Activated T-cell treated with anti-CD3 and anti-CD28 coated beads, Interleukin-2, amount 50 U/mL, for 72 hours (primary cell): ENCODE results near the gene GIMAP5. TPM values are rescaled to one million over a fixed set of nuclear protein-coding genes. Genes with fewer than 3 reads are reported as not detected.
A peak's percentile ranks its signal among the peaks of the same experiment; 100 is the strongest.

ENCODE experiments used
- ATAC-seq, 2 donors: fragments of 150-1000 bp; cut with Tn5 transposase; replicated peaks in 1 of 2; 2 replicates each; pipeline ENCODE4 v1.10.0; 2021; ENCODE audit warnings: moderate library complexity in 2 of 2, mild to moderate bottlenecking in 1 of 2
- DNase-seq, 2 donors: peaks; one replicate each; pipeline ENCODE4 v3.0.0; 2021 to 2022; ENCODE audit warnings: mixed read lengths in 1 of 2
- H3K27ac Mint-ChIP-seq: one replicate; pipeline ENCODE4 v1.8.0; 2022; ENCODE audit warnings: mild to moderate bottlenecking, moderate library complexity, mixed read lengths
- H3K27me3 Mint-ChIP-seq: one replicate; pipeline ENCODE4 v1.8.0; 2022; ENCODE audit warnings: low read depth, mixed read lengths
- H3K36me3 Mint-ChIP-seq, 2 donors: one replicate each; pipeline ENCODE4 v1.8.0; 2022; ENCODE audit warnings: mixed read lengths in 2 of 2, mild to moderate bottlenecking in 1 of 2; ENCODE audit not compliant: insufficient read depth in 2 of 2
- H3K4me1 Mint-ChIP-seq: one replicate; pipeline ENCODE4 v1.8.0; 2022; ENCODE audit warnings: low read depth, mixed read lengths
- H3K4me3 Mint-ChIP-seq, 2 donors: one replicate each; pipeline ENCODE4 v1.8.0; 2022; ENCODE audit warnings: mild to moderate bottlenecking in 2 of 2, mixed read lengths in 2 of 2, moderate library complexity in 2 of 2
- H3K9me3 Mint-ChIP-seq, 2 donors: one replicate each; pipeline ENCODE4 v1.8.0; 2022; ENCODE audit warnings: mixed read lengths in 2 of 2
- total RNA-seq, 2 donors: library from RNA; stranded (reverse); gene quantifications; one replicate each; pipeline ENCODE4 v1.2.3, GENCODE V29; 2022

GIMAP5 gene
- 10 to 100 TPM; 43.5 to 50.5 TPM for total RNA-seq

GRCh38 chr7:150737265-150738055 is at the start of gene GIMAP5:
TSS of gene GIMAP5 (plus strand) at chr7:150737418. CDS start at chr7:150740885, 3,467 bp downstream.
- DNase-seq (peak; percentile 65 to 66), ATAC-seq (peak; percentile 52 to 55)
- H3K4me1 Mint-ChIP-seq, result peaks cover 92% of the 10 kb centered on the region
- no peaks in the 10 kb centered on the region for H3K27me3 Mint-ChIP-seq
- peak within 1 kb of the TSS; percentile 91 to 97 for H3K4me3 Mint-ChIP-seq
- H3K27ac Mint-ChIP-seq, result peak within 1 kb of the TSS; percentile 97
- peaks cover 28 to 37% of the 10 kb centered on the region in 2 donors for H3K36me3 Mint-ChIP-seq
- peaks cover 4% of the 10 kb centered on the region in 2 donors for H3K9me3 Mint-ChIP-seq

GRCh38 chr7:150688630-150689029 is 48.6 kb upstream of the GIMAP5 start:
- Mint-ChIP-seq H3K4me3 (peak overlapping the region; percentile 81 to 96), H3K36me3 (peaks cover 54 to 73% of the 10 kb centered on the region in 2 donors), H3K4me1 (peaks cover 55% of the 10 kb centered on the region), H3K27ac (peak overlapping the region; percentile 89), H3K27me3 (no peaks in the 10 kb centered on the region), H3K9me3 (peaks cover 14 to 20% of the 10 kb centered on the region in 2 donors)
- no peak for DNase-seq
- no peak for ATAC-seq

- no peaks in the 10 kb centered on the region for H3K27me3 Mint-ChIP-seq
- no peak overlapping the region for H3K4me3 Mint-ChIP-seq
- ATAC-seq, result no peak
- H3K4me1 Mint-ChIP-seq, result no peaks in the 10 kb centered on the region
- peaks cover 42 to 69% of the 10 kb centered on the region in 2 donors for H3K36me3 Mint-ChIP-seq
- peaks cover 29 to 38% of the 10 kb centered on the region in 2 donors for H3K9me3 Mint-ChIP-seq
- no peak for DNase-seq
- H3K27ac Mint-ChIP-seq, result no peak overlapping the region
Observed at GRCh38 chr7:150695654-150696053, 41.6 kb upstream of the GIMAP5 start.

GRCh38 chr7:150703209-150703608 is 34.0 kb upstream of the GIMAP5 start:
- H3K36me3 Mint-ChIP-seq, result peaks cover 43 to 54% of the 10 kb centered on the region in 2 donors

GRCh38 chr7:150715293-150715692 is 21.9 kb upstream of the GIMAP5 start:
- Mint-ChIP-seq H3K27me3 (no peaks in the 10 kb centered on the region), H3K27ac (peak overlapping the region; percentile 96), H3K4me1 (peaks cover 58% of the 10 kb centered on the region), H3K9me3 (peaks cover 0 to 10% of the 10 kb centered on the region in 2 donors), H3K36me3 (peaks cover 24 to 37% of the 10 kb centered on the region in 2 donors), H3K4me3 (peak overlapping the region; percentile 81 to 97)
- ATAC-seq, result peak; percentile 75 to 76
- peak in 1 of 2 donors; percentile 48 for DNase-seq

More at GRCh38 chr7:150703209-150703608, 34.0 kb upstream of the GIMAP5 start:
- no peak overlapping the region for H3K4me3 Mint-ChIP-seq
- DNase-seq, result no peak
- no peak for ATAC-seq
- H3K9me3 Mint-ChIP-seq, result peaks cover 34 to 41% of the 10 kb centered on the region in 2 donors
- no peak overlapping the region for H3K27ac Mint-ChIP-seq
- H3K4me1 Mint-ChIP-seq, result no peaks in the 10 kb centered on the region
- H3K27me3 Mint-ChIP-seq, result no peaks in the 10 kb centered on the region

GRCh38 chr7:150715738-150716137 is 21.5 kb upstream of the GIMAP5 start:
- no peak for DNase-seq
- peak; percentile 35 to 37 for ATAC-seq
- no peaks in the 10 kb centered on the region for H3K27me3 Mint-ChIP-seq
- H3K4me3 Mint-ChIP-seq, result peak overlapping the region; percentile 81 to 97
- H3K27ac Mint-ChIP-seq, result peak overlapping the region; percentile 96
- peaks cover 24 to 37% of the 10 kb centered on the region in 2 donors for H3K36me3 Mint-ChIP-seq
- H3K4me1 Mint-ChIP-seq, result peaks cover 58% of the 10 kb centered on the region
- peaks cover 0 to 10% of the 10 kb centered on the region in 2 donors for H3K9me3 Mint-ChIP-seq

- ATAC-seq (peak; percentile 72 to 74), DNase-seq (peak; percentile 60 to 65)
- Mint-ChIP-seq H3K27me3 (no peaks in the 10 kb centered on the region), H3K4me1 (peaks cover 62% of the 10 kb centered on the region), H3K27ac (peak within 1 kb of the TSS; percentile 96), H3K4me3 (peak within 1 kb of the TSS; percentile 81 to 97), H3K36me3 (peaks cover 28 to 44% of the 10 kb centered on the region in 2 donors), H3K9me3 (peaks cover 0 to 10% of the 10 kb centered on the region in 2 donors)
Observed at GRCh38 chr7:150716368-150716767, 20.9 kb upstream of the GIMAP5 start, which contains the start of gene GIMAP1. TSS of gene GIMAP1 (plus strand) at chr7:150716613. CDS start at chr7:150719048, 2,435 bp downstream.

- DNase-seq (no peak), ATAC-seq (no peak)
- Mint-ChIP-seq H3K36me3 (peaks cover 30 to 46% of the 10 kb centered on the region in 2 donors), H3K4me3 (peak overlapping the region; percentile 81 to 97), H3K9me3 (peaks cover 0 to 10% of the 10 kb centered on the region in 2 donors), H3K27me3 (no peaks in the 10 kb centered on the region), H3K27ac (peak overlapping the region; percentile 96), H3K4me1 (peaks cover 68% of the 10 kb centered on the region)
Observed at GRCh38 chr7:150716939-150717338, 20.3 kb upstream of the GIMAP5 start.

GRCh38 chr7:150717814-150718420 is 19.3 kb upstream of the GIMAP5 start:
- Mint-ChIP-seq H3K9me3 (peaks cover 0 to 7% of the 10 kb centered on the region in 2 donors), H3K4me1 (peaks cover 78% of the 10 kb centered on the region), H3K27ac (peak overlapping the region; percentile 96), H3K36me3 (peaks cover 28 to 40% of the 10 kb centered on the region in 2 donors), H3K27me3 (no peaks in the 10 kb centered on the region), H3K4me3 (peak overlapping the region; percentile 81 to 97)
- no peak for ATAC-seq
- DNase-seq, result no peak

GRCh38 chr7:150719436-150719835 is 17.8 kb upstream of the GIMAP5 start:
- DNase-seq, result no peak
- Mint-ChIP-seq H3K4me1 (peaks cover 86% of the 10 kb centered on the region), H3K27ac (peak overlapping the region; percentile 96), H3K36me3 (peaks cover 25 to 38% of the 10 kb centered on the region in 2 donors), H3K27me3 (no peaks in the 10 kb centered on the region), H3K9me3 (peaks cover 2% of the 10 kb centered on the region in 2 donors), H3K4me3 (peak overlapping the region in 1 of 2 donors; percentile 81)
- ATAC-seq, result no peak

GRCh38 chr7:150719960-150720891 is 17.0 kb upstream of the GIMAP5 start:
- no peak for DNase-seq
- Mint-ChIP-seq H3K36me3 (peaks cover 27 to 41% of the 10 kb centered on the region in 2 donors), H3K4me1 (peaks cover 78% of the 10 kb centered on the region), H3K27me3 (no peaks in the 10 kb centered on the region), H3K9me3 (peaks cover 3 to 4% of the 10 kb centered on the region in 2 donors), H3K27ac (peak overlapping the region; percentile 96), H3K4me3 (peak overlapping the region in 1 of 2 donors; percentile 81)
- ATAC-seq, result no peak

GRCh38 chr7:150721970-150722373 is 15.2 kb upstream of the GIMAP5 start:
- Mint-ChIP-seq H3K27ac (peak overlapping the region; percentile 52), H3K4me3 (peak overlapping the region in 1 of 2 donors; percentile 50), H3K36me3 (peaks cover 35 to 47% of the 10 kb centered on the region in 2 donors), H3K9me3 (peaks cover 8 to 11% of the 10 kb centered on the region in 2 donors), H3K27me3 (no peaks in the 10 kb centered on the region), H3K4me1 (peaks cover 61% of the 10 kb centered on the region)
- no peak for ATAC-seq
- DNase-seq, result no peak
